H9 (cell line): Measurements from ENCODE around the gene CNMD. TPM values are rescaled to one million over a fixed set of nuclear protein-coding genes. Genes with fewer than 3 reads are reported as not detected.

ENCODE experiments used
- DNase-seq: peaks from one replicate; pipeline ENCODE4 v3.0.0-alpha.2; 2017
- H2AFZ ChIP-seq: one replicate; pipeline ENCODE4 v1.6.1; 2013; ENCODE audit warnings: mild to moderate bottlenecking, low read length, control low read depth, moderate library complexity
- H2AK5ac ChIP-seq: 2 replicates; pipeline ENCODE4 v1.6.1; 2013; ENCODE audit warnings: low read length, control low read depth, mixed read lengths; ENCODE audit not compliant: insufficient read length
- H2BK120ac ChIP-seq: one replicate; pipeline ENCODE4 v1.6.1; 2013; ENCODE audit warnings: low read depth, mild to moderate bottlenecking, low read length, control low read depth, inconsistent platforms; ENCODE audit not compliant: poor library complexity, severe bottlenecking
- H2BK12ac ChIP-seq: 2 replicates; pipeline ENCODE4 v1.6.1; 2013; ENCODE audit warnings: low read length, control low read depth, mixed read lengths, low read depth; ENCODE audit not compliant: insufficient read length
- H2BK15ac ChIP-seq: 2 replicates; pipeline ENCODE4 v1.6.1; 2013; ENCODE audit warnings: low read depth, low read length, control low read depth
- H2BK20ac ChIP-seq: one replicate; pipeline ENCODE4 v1.6.1; 2013; ENCODE audit warnings: low read depth, mild to moderate bottlenecking, low read length, control low read depth, inconsistent platforms; ENCODE audit not compliant: poor library complexity, severe bottlenecking
- H2BK5ac ChIP-seq: 2 replicates; pipeline ENCODE4 v1.6.1; 2013; ENCODE audit warnings: low read length, control low read depth, mixed read lengths; ENCODE audit not compliant: insufficient read length
- H3K14ac ChIP-seq: 2 replicates; pipeline ENCODE4 v1.6.1; 2013; ENCODE audit warnings: low read length, control low read depth; ENCODE audit not compliant: insufficient read depth
- H3K18ac ChIP-seq: 2 replicates; pipeline ENCODE4 v1.6.1; 2013; ENCODE audit warnings: low read depth, mild to moderate bottlenecking, mixed read lengths, low read length, control low read depth; ENCODE audit not compliant: insufficient read length
- H3K23ac ChIP-seq: 2 replicates; pipeline ENCODE4 v1.6.1; 2013; ENCODE audit warnings: low read length, control low read depth, mixed read lengths, low read depth; ENCODE audit not compliant: insufficient read length
- H3K23me2 ChIP-seq: 2 replicates; pipeline ENCODE4 v1.6.1; 2013; ENCODE audit warnings: low read depth, mild to moderate bottlenecking, mixed read lengths, low read length, control low read depth; ENCODE audit not compliant: insufficient read length, poor library complexity, severe bottlenecking
- H3K27ac ChIP-seq: 2 replicates; pipeline ENCODE4 v1.5.1; 2013; ENCODE audit warnings: low read length, control low read depth, mixed read lengths, low read depth; ENCODE audit not compliant: insufficient read length
- H3K27me3 ChIP-seq: 2 replicates; pipeline ENCODE4 v1.6.1; 2013; ENCODE audit warnings: low read length, control low read depth, inconsistent platforms; ENCODE audit not compliant: insufficient read depth
- H3K4ac ChIP-seq: 2 replicates; pipeline ENCODE4 v1.6.1; 2013; ENCODE audit warnings: low read depth, mild to moderate bottlenecking, control low read depth, inconsistent platforms, low read length, moderate library complexity
- H3K4me1 ChIP-seq: 2 replicates; pipeline ENCODE4 v1.6.1; 2013; ENCODE audit warnings: low read length, control low read depth, inconsistent platforms; ENCODE audit not compliant: insufficient read depth
- H3K4me2 ChIP-seq: 2 replicates; pipeline ENCODE4 v1.6.1; 2013; ENCODE audit warnings: low read length, control low read depth, mixed read lengths; ENCODE audit not compliant: insufficient read length, insufficient read depth
- H3K56ac ChIP-seq: 2 replicates; pipeline ENCODE4 v1.6.1; 2013; ENCODE audit warnings: low read depth, mild to moderate bottlenecking, mixed read lengths, low read length, control low read depth; ENCODE audit not compliant: insufficient read length
- H3K79me1 ChIP-seq: 2 replicates; pipeline ENCODE4 v1.6.1; 2013; ENCODE audit warnings: low read depth, mild to moderate bottlenecking, moderate library complexity, low read length, control low read depth, inconsistent platforms; ENCODE audit not compliant: insufficient read depth, poor library complexity, severe bottlenecking
- H3K79me2 ChIP-seq: 2 replicates; pipeline ENCODE4 v1.6.1; 2013; ENCODE audit warnings: low read length, control low read depth, inconsistent platforms; ENCODE audit not compliant: insufficient read depth
- H3K9ac ChIP-seq: 2 replicates; pipeline ENCODE4 v1.6.1; 2013; ENCODE audit warnings: low read length, control low read depth, mixed read lengths; ENCODE audit not compliant: insufficient read length; ENCODE audit errors: extremely low read depth
- H3K9me3 ChIP-seq: one replicate; pipeline ENCODE4 v1.6.1; 2013; ENCODE audit warnings: low read depth, low read length, inconsistent platforms; ENCODE audit not compliant: control insufficient read depth
- H3T11ph ChIP-seq: one replicate; pipeline ENCODE4 v1.6.1; 2013; ENCODE audit warnings: mild to moderate bottlenecking, low read length, control low read depth, inconsistent platforms
- H4K20me1 ChIP-seq: one replicate; pipeline ENCODE4 v1.6.1; 2013; ENCODE audit not compliant: control insufficient read depth, insufficient read length, insufficient read depth
- H4K5ac ChIP-seq: 2 replicates; pipeline ENCODE4 v1.6.1; 2013; ENCODE audit warnings: low read depth, mild to moderate bottlenecking, mixed read lengths, low read length, control low read depth; ENCODE audit not compliant: insufficient read length
- H4K8ac ChIP-seq: replicated peaks from 2 replicates; pipeline ENCODE4 v1.6.1; 2013; ENCODE audit warnings: low read length, control low read depth, mixed read lengths, low read depth; ENCODE audit not compliant: insufficient read length
- H4K91ac ChIP-seq: 2 replicates; pipeline ENCODE4 v1.6.1; 2013; ENCODE audit warnings: low read depth, mild to moderate bottlenecking, moderate library complexity, mixed read lengths, low read length, control low read depth; ENCODE audit not compliant: insufficient read length
- H3K27ac Mint-ChIP-seq, 3 experiments: 2 replicates in 2 of 3; 3 replicates in 1 of 3; pipeline ENCODE4 v1.8.0; 2020 to 2021; ENCODE audit warnings: mixed read lengths in 3 of 3, mild to moderate bottlenecking in 1 of 3, moderate library complexity in 1 of 3
- H3K27me3 Mint-ChIP-seq: 2 replicates; pipeline ENCODE4 v1.8.0; 2021; ENCODE audit warnings: low read depth, mild to moderate bottlenecking, moderate library complexity, mixed read lengths
- H3K36me3 Mint-ChIP-seq, 3 experiments: 2 replicates in 2 of 3; 3 replicates in 1 of 3; pipeline ENCODE4 v1.8.0; 2020 to 2021; ENCODE audit warnings: low read depth in 3 of 3, mixed read lengths in 3 of 3; ENCODE audit not compliant: insufficient read depth in 1 of 3
- H3K4me1 Mint-ChIP-seq, 2 experiments: 2 replicates each; pipeline ENCODE4 v1.8.0; 2020; ENCODE audit warnings: mixed read lengths in 2 of 2
- H3K4me3 Mint-ChIP-seq, 2 experiments: 2 replicates in 1 of 2; 3 replicates in 1 of 2; pipeline ENCODE4 v1.8.0; 2020 to 2021; ENCODE audit warnings: mild to moderate bottlenecking in 2 of 2, mixed read lengths in 2 of 2, moderate library complexity in 1 of 2
- H3K9me3 Mint-ChIP-seq, 2 experiments: 2 replicates in 1 of 2; 3 replicates in 1 of 2; pipeline ENCODE4 v1.8.0; 2020; ENCODE audit warnings: mild to moderate bottlenecking in 2 of 2, mixed read lengths in 2 of 2, moderate library complexity in 1 of 2
- CTCF ChIP-seq: fragments of 200-600 bp; sonication (generic); conservative IDR thresholded peaks from 3 replicates; pipeline ENCODE4 v1.8.0; 2021; ENCODE audit warnings: antibody characterized with exemption, mild to moderate bottlenecking
- WGBS: extraction: QIAGEN DNeasy Blood & Tissue Kit; methylation state at CpG from one replicate; pipeline ENCODE4 v1.1.7; 2013; ENCODE audit warnings: missing lambda C conversion rate, low lambda C conversion rate, mixed read lengths; ENCODE audit not compliant: insufficient read length; ENCODE audit errors: extremely low coverage; 5-methylcytosine and 5-hydroxymethylcytosine counted together
- total RNA-seq: library from RNA; stranded (reverse); gene quantifications from 2 replicates; pipeline ENCODE4 v1.2.1, GENCODE V29; 2021

Gene CNMD
- total RNA-seq, 1 experiment from 2014 or later, result 96.0 TPM

GRCh38 chr13:52707375-52707774 lies 32.2 kb downstream of the CNMD start:
- no peaks in the 10 kb centered on the region for H4K20me1 ChIP-seq
- H3K9me3 Mint-ChIP-seq, result no peaks in the 10 kb centered on the region
- peaks cover 24 to 35% of the 10 kb centered on the region in 2 experiments for H3K4me1 Mint-ChIP-seq
- no peak overlapping the region for H3K18ac ChIP-seq
- H3K4me1 ChIP-seq, result no peaks in the 10 kb centered on the region; the same call in 1 of the 2 replicates
- H3K27ac Mint-ChIP-seq, result 0 out of 7 replicates have a peak overlapping the region, but pooled peaks of 1 of the 3 experiments have one; percentile 63
- no peak overlapping the region for H4K91ac ChIP-seq
- H3K23ac ChIP-seq, result no peak overlapping the region
- no peak overlapping the region for H2BK120ac ChIP-seq
- no peaks in the 10 kb centered on the region for H3K79me2 ChIP-seq
- no peak overlapping the region for H3K4me2 ChIP-seq
- H3K14ac ChIP-seq, result no peak overlapping the region
- H2BK15ac ChIP-seq, result no peak overlapping the region
- no peaks in the 10 kb centered on the region for H3K9me3 ChIP-seq
- H4K5ac ChIP-seq, result no peak overlapping the region
- no peak overlapping the region for H2AFZ ChIP-seq
- H3K23me2 ChIP-seq, result no peaks in the 10 kb centered on the region
- H2BK20ac ChIP-seq, result no peak overlapping the region
- peaks cover 0 to 37% (median 25%) of the 10 kb centered on the region in 3 experiments; a peak in 5 of 7 replicates for H3K36me3 Mint-ChIP-seq
- no peaks in the 10 kb centered on the region for H3K27me3 Mint-ChIP-seq
- peak; percentile 39; the same call in 2 of the 3 replicates for TF ChIP-seq CTCF
- no peaks in the 10 kb centered on the region for H3K79me1 ChIP-seq
- no peak overlapping the region for H3K9ac ChIP-seq
- H3K4ac ChIP-seq, result no peak overlapping the region
- WGBS, result no CpG with 5 or more reads among the region's 1 CpG
- no peak overlapping the region for H3K56ac ChIP-seq
- H4K8ac ChIP-seq, result no peak overlapping the region
- no peak for DNase-seq
- no peaks in the 10 kb centered on the region for H3K27me3 ChIP-seq
- no peak overlapping the region for H3K27ac ChIP-seq
- no peak overlapping the region for H2AK5ac ChIP-seq
- no peak overlapping the region for H3T11ph ChIP-seq
- no peak overlapping the region for H3K4me3 Mint-ChIP-seq
- no peak overlapping the region for H2BK12ac ChIP-seq
- H2BK5ac ChIP-seq, result no peak overlapping the region
